ENCODE results near the gene DOCK1.

- TF ChIP-seq POLR2A (IDR thresholded peaks at IDR 0.05): no peak
- no peak for TF ChIP-seq POLR2AphosphoS5 (IDR thresholded peaks at IDR 0.05)
These were observed 12.7 kb upstream of the DOCK1 start for GRCh38 chr10:126892226-126893175.
